OCI-LY1 (cell line): ENCODE data around the gene MPP1.

ENCODE experiments used
- EZH2 ChIP-seq: fragments of 200-600 bp; sonication (generic), shearing (Covaris generic); IDR thresholded peaks from 2 replicates; pipeline ENCODE4 v1.8.0; 2017; ENCODE audit warnings: borderline replicate concordance, mixed run types, mild to moderate bottlenecking, antibody characterized with exemption, low read length, moderate library complexity, mixed read lengths
- TF ChIP-seq, protein P1 (sequence below): fragments of 200-600 bp; sonication (generic), shearing (Covaris generic); IDR thresholded peaks from 2 replicates; pipeline ENCODE4 v1.5.1; 2017; ENCODE audit warnings: mild to moderate bottlenecking, antibody characterized with exemption, low read length, moderate library complexity, mixed read lengths

DNA sequence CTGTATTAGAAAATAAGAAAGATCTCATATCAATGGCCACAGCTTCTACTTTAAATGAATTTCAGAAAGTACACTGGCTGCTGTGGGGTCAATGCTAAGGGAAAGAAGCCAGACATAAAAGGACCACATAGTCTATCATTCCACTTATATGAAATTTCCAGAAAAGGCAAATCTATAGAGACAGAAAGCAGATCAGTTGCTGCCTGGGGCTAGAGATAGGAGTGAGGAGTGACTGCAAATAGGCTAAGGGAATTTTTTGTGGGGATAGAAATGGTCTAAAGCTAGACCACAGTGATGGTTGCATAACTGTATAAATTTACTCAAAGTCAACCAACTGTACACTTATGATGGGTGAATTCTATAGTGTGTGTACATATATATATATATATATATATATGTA, 62.7 kb downstream of the MPP1 start:
- TF ChIP-seq, protein P1, sequence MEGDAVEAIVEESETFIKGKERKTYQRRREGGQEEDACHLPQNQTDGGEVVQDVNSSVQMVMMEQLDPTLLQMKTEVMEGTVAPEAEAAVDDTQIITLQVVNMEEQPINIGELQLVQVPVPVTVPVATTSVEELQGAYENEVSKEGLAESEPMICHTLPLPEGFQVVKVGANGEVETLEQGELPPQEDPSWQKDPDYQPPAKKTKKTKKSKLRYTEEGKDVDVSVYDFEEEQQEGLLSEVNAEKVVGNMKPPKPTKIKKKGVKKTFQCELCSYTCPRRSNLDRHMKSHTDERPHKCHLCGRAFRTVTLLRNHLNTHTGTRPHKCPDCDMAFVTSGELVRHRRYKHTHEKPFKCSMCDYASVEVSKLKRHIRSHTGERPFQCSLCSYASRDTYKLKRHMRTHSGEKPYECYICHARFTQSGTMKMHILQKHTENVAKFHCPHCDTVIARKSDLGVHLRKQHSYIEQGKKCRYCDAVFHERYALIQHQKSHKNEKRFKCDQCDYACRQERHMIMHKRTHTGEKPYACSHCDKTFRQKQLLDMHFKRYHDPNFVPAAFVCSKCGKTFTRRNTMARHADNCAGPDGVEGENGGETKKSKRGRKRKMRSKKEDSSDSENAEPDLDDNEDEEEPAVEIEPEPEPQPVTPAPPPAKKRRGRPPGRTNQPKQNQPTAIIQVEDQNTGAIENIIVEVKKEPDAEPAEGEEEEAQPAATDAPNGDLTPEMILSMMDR: no peak
- TF ChIP-seq EZH2: no peak
